PFSK-1 (cell line): ENCODE measurements around the gene LANCL1.

Experiments
- POLR2AphosphoS5 ChIP-seq: IDR thresholded peaks from 2 replicates; pipeline ENCODE4 v1.6.1; 2012; ENCODE audit warnings: low read depth, mild to moderate bottlenecking, control low read depth, low read length, moderate library complexity
- REST ChIP-seq, 2 experiments: IDR thresholded peaks; 2 replicates each; pipeline versions ENCODE4 v1.6.1 to v1.8.0; 2011 to 2012; ENCODE audit warnings: low read depth in 2 of 2, low read length in 2 of 2, control low read depth in 1 of 2, inconsistent platforms in 1 of 2, mild to moderate bottlenecking in 1 of 2, moderate library complexity in 1 of 2; ENCODE audit not compliant: insufficient read depth in 1 of 2
- TAF1 ChIP-seq: IDR thresholded peaks from 2 replicates; pipeline ENCODE4 v1.6.1; 2012; ENCODE audit warnings: low read length, control low read depth, borderline replicate concordance; ENCODE audit not compliant: insufficient read depth

DNA sequence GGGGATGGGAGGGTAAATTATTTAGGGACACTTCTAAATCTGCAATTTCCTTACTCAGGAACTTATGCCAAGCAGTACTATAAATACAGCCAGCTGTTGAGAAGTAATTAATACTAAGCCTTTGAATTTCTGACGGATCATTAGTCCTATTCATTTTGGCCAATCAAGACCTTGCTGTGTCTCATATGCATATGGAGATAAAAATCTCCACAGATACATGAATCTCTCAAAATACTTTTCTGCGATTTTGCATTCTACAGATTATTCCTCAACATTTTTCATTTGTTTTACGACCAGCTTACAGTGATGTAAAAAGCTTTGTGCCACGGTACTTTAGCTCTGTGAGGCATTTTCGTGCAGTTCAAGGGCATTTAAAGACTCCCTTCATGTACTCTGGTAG lies 16.7 kb downstream of the LANCL1 start:
- TF ChIP-seq REST (IDR thresholded peaks at IDR 0.05; ENCODE audit: insufficient read depth in 1 of 2, low read depth in 2 of 2, low read length in 2 of 2) (no peak), TAF1 (no peak), POLR2AphosphoS5 (no peak)
